Ishikawa (cell line): ENCODE results near the gene CDA.

Experiments used
- CEBPB ChIP-seq: IDR thresholded peaks from 2 replicates; pipeline ENCODE4 v1.6.1; 2012
- CREB1 ChIP-seq: IDR thresholded peaks from 2 replicates; pipeline ENCODE4 v1.6.1; 2012; ENCODE audit warnings: low read depth
- EGR1 ChIP-seq: IDR thresholded peaks from 2 replicates; pipeline ENCODE4 v1.6.1; 2012
- EP300 ChIP-seq: IDR thresholded peaks from 2 replicates; pipeline ENCODE4 v1.6.1; 2012; ENCODE audit warnings: borderline replicate concordance
- FOXM1 ChIP-seq: IDR thresholded peaks from 2 replicates; pipeline ENCODE4 v1.6.1; 2012; ENCODE audit warnings: low read depth, borderline replicate concordance
- NFIC ChIP-seq: IDR thresholded peaks from 2 replicates; pipeline ENCODE4 v1.6.1; 2012
- RAD21 ChIP-seq: IDR thresholded peaks from 2 replicates; pipeline ENCODE4 v1.6.1; 2012; ENCODE audit warnings: low read depth
- TAF1 ChIP-seq: IDR thresholded peaks from 2 replicates; pipeline ENCODE4 v1.6.1; 2012; ENCODE audit warnings: low read depth, mild to moderate bottlenecking
- TCF12 ChIP-seq: IDR thresholded peaks from 2 replicates; pipeline ENCODE4 v1.6.1; 2012; ENCODE audit warnings: low read depth
- TEAD4 ChIP-seq: IDR thresholded peaks from 2 replicates; pipeline ENCODE4 v1.6.1; 2012
- YY1 ChIP-seq: IDR thresholded peaks from 2 replicates; pipeline ENCODE4 v1.6.1; 2012; ENCODE audit warnings: low read depth
- ZBTB7A ChIP-seq: IDR thresholded peaks from 2 replicates; pipeline ENCODE4 v1.6.1; 2012; ENCODE audit warnings: low read depth
- TF ChIP-seq, protein P1 (sequence below): IDR thresholded peaks from 2 replicates; pipeline ENCODE4 v1.6.1; 2012
- TF ChIP-seq, protein P2 (sequence below): IDR thresholded peaks from 2 replicates; pipeline ENCODE4 v1.6.1; 2012
- TF ChIP-seq, protein P3 (sequence below): IDR thresholded peaks from 2 replicates; pipeline ENCODE4 v1.6.1; 2012; ENCODE audit warnings: low read depth, mild to moderate bottlenecking

Gene CDA

DNA sequence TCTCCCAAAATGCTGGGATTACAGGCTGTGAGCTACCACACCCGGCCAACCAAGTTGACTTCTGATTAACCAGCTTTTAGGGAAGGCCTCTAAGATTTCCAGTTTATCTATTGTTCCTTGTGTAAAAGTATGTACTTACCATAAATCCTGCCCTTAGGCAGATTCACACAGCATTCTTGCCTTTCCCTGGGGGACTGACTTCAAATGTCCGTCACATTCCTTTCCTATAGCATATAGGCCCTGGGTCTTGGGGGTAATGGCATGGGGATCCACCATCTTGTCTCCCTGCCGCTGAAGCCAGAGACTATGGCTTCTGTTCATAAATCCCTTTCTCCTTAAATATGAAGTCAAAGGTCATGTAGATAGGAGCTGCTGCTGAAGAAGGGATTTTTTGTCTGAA, 43.5 kb downstream of the CDA start:
- TF ChIP-seq YY1, result no peak
- TF ChIP-seq NFIC, result no peak
- TF ChIP-seq EP300, result no peak
- TF ChIP-seq, protein P1, sequence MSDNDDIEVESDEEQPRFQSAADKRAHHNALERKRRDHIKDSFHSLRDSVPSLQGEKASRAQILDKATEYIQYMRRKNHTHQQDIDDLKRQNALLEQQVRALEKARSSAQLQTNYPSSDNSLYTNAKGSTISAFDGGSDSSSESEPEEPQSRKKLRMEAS, result no peak
- no peak for TF ChIP-seq ZBTB7A
- TF ChIP-seq, protein P2, sequence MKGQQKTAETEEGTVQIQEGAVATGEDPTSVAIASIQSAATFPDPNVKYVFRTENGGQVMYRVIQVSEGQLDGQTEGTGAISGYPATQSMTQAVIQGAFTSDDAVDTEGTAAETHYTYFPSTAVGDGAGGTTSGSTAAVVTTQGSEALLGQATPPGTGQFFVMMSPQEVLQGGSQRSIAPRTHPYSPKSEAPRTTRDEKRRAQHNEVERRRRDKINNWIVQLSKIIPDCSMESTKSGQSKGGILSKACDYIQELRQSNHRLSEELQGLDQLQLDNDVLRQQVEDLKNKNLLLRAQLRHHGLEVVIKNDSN, result no peak
- no peak for TF ChIP-seq FOXM1
- no peak for TF ChIP-seq TAF1
- no peak for TF ChIP-seq TCF12
- no peak for TF ChIP-seq CREB1
- TF ChIP-seq, protein P3, sequence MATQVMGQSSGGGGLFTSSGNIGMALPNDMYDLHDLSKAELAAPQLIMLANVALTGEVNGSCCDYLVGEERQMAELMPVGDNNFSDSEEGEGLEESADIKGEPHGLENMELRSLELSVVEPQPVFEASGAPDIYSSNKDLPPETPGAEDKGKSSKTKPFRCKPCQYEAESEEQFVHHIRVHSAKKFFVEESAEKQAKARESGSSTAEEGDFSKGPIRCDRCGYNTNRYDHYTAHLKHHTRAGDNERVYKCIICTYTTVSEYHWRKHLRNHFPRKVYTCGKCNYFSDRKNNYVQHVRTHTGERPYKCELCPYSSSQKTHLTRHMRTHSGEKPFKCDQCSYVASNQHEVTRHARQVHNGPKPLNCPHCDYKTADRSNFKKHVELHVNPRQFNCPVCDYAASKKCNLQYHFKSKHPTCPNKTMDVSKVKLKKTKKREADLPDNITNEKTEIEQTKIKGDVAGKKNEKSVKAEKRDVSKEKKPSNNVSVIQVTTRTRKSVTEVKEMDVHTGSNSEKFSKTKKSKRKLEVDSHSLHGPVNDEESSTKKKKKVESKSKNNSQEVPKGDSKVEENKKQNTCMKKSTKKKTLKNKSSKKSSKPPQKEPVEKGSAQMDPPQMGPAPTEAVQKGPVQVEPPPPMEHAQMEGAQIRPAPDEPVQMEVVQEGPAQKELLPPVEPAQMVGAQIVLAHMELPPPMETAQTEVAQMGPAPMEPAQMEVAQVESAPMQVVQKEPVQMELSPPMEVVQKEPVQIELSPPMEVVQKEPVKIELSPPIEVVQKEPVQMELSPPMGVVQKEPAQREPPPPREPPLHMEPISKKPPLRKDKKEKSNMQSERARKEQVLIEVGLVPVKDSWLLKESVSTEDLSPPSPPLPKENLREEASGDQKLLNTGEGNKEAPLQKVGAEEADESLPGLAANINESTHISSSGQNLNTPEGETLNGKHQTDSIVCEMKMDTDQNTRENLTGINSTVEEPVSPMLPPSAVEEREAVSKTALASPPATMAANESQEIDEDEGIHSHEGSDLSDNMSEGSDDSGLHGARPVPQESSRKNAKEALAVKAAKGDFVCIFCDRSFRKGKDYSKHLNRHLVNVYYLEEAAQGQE, result no peak
- no peak for TF ChIP-seq EGR1

DNA sequence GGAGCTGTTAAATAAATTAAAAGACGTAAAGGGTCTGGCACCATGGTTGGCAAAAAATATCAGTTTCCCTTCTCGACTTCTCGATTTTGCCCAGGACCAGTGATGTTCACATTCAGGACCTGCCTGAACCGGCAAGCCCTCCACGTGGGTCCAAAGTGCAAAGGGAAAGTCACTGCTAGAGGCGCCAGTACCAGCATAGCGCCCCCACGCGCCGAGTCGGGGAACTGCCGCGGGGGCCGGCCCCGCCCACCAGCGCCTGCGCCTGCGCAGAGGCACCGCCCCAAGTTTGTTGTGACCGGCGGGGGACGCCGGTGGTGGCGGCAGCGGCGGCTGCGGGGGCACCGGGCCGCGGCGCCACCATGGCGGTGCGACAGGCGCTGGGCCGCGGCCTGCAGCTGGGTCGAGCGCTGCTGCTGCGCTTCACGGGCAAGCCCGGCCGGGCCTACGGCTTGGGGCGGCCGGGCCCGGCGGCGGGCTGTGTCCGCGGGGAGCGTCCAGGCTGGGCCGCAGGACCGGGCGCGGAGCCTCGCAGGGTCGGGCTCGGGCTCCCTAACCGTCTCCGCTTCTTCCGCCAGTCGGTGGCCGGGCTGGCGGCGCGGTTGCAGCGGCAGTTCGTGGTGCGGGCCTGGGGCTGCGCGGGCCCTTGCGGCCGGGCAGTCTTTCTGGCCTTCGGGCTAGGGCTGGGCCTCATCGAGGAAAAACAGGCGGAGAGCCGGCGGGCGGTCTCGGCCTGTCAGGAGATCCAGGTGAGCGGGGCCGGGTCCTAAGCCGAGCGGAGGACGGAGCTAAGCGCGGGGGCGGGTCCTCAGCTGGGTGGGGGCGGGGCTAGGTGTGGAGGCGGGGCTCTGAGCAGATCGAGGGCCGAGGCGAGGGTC, 44.5 kb downstream of the CDA start, which contains the start of gene PINK1:
TSS of gene PINK1 (plus strand) at position 269 of the 875 bp plus-strand sequence. CDS start at position 360, 91 bp downstream.
- TF ChIP-seq TEAD4 (no peak), RAD21 (peak; percentile 69), NFIC (no peak), TCF12 (no peak), YY1 (no peak), TAF1 (0 out of 2 replicates have a peak, but pooled peaks have one; percentile 35), FOXM1 (no peak), ZBTB7A (no peak), EP300 (no peak), CREB1 (no peak), CEBPB (no peak), EGR1 (0 out of 2 replicates have a peak, but pooled peaks have one; percentile 33)
- TF ChIP-seq, protein P3, result no peak
- TF ChIP-seq, protein P2, result peak; percentile 58
- TF ChIP-seq, protein P1, result peak; percentile 78

DNA sequence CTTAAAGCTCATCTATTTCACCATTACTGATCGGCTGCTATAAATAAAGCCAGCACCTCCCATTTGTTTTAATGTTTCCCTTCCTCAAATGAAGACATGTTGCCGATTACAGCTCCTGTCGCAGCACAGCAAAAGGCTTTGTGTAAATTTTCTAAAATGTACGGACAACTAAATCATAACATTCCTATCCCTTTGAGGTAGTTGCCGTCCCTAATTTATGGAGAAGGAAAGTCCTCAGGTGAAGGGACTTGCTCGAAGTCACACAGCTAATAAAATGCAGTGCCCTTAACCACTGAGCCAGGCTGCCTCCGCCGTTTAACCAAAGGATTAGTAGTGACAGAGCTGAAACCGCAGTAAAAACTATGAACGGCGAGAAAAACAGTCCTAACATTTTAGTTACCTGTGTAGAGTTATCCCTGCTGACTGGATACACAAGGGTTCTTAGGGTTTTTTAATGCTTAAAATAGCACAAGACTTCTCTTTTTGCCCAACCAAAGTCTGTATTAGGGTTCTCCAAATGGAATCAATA, 45.2 kb downstream of the CDA start:
- TF ChIP-seq RAD21 (no peak), TCF12 (no peak), CREB1 (no peak), TEAD4 (no peak), ZBTB7A (no peak), EGR1 (no peak), YY1 (no peak), FOXM1 (no peak), TAF1 (no peak), NFIC (no peak), CEBPB (no peak)
- TF ChIP-seq, protein P1, result no peak
- TF ChIP-seq, protein P2, result no peak

DNA sequence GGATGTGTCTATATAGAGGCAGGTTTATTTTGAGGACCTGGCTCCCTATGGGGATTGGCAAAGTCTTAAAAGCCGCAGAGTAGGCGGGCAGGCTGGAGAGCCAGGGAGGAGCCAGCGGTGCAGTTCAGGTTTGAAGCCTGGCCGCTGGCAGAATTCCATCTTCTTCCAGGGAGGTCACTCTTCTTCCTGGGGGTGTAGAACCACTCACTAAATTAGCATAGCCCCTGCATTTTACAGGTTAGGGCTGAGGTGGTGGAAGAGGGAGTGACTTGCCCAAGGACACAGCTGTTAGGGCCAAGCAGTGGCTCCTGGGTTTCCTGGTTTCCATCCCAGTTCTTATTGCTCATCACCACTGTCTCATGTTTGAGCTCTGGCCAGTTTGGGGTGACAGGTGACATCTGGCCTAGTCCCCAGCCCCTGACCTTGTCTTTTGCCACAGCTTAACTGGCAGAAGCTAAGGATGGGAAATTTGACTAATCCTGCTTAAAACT, 45.7 kb downstream of the CDA start:
- TF ChIP-seq TAF1 (no peak), ZBTB7A (no peak), NFIC (peak; percentile 50; the same call in 1 of the 2 replicates), TCF12 (no peak), TEAD4 (no peak)
